Measurements from ENCODE around the gene TBC1D2B.

DNA sequence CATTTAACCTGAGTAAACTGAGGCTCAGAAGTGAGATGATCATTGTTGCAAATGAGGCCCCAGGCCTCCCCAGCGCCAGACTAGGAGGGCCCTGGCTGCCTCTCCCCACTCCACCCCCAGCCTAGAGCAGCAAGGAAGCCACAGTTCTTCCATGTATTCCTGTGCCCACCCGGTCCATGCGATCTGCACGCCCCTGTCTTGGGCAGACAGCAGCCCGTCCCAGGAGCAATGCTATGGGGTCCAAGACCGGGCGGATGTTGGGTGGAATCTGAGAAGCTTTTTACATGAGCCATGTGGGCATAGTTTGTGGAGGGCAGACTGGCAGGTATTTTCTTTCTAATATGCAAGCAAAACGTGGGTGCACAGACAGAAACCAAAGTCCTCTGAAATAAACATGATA is 30.0 kb upstream of the TBC1D2B start:
- no peak for TF ChIP-seq NFRKB (IDR thresholded peaks at IDR 0.05)
- TF ChIP-seq ELF4 (IDR thresholded peaks at IDR 0.05): no peak

Measured in HEK293T (cell line).